HepG2 (cell line): ENCODE results near the gene PUM1. TPM values are rescaled to one million over a fixed set of nuclear protein-coding genes. Genes with fewer than 3 reads are reported as not detected.

Experiments
- EHMT2 ChIP-seq: fragments of 200-600 bp; sonication (generic); IDR thresholded peaks from 2 replicates; pipeline ENCODE4 v1.7.0; 2017; ENCODE audit warnings: antibody characterized with exemption, low read depth, low read length, borderline replicate concordance
- ERF ChIP-seq: IDR thresholded peaks from 2 replicates; pipeline ENCODE4 v1.6.1; 2018; ENCODE audit warnings: missing biosample characterization, missing genetic modification reagents
- POLR2A ChIP-seq, 2 experiments: IDR thresholded peaks; 2 replicates each; pipeline ENCODE4 v1.6.1; 2011; ENCODE audit warnings: low read depth in 2 of 2, low read length in 2 of 2, mild to moderate bottlenecking in 1 of 2, moderate library complexity in 1 of 2; ENCODE audit not compliant: insufficient read depth in 1 of 2
- TBX3 ChIP-seq: fragments of 450-650 bp; IDR thresholded peaks from 2 replicates; pipeline ENCODE4 v1.6.1; 2017; ENCODE audit warnings: antibody characterized with exemption, mild to moderate bottlenecking, inconsistent platforms, borderline replicate concordance
- ZFP41 ChIP-seq: sonication (generic); formaldehyde crosslinking; IDR thresholded peaks from 2 replicates; pipeline ENCODE4 v1.4.0; 2020; ENCODE audit warnings: mild to moderate bottlenecking, missing genetic modification reagents, borderline replicate concordance
- ZNF354B ChIP-seq: sonication (generic); formaldehyde crosslinking; IDR thresholded peaks from 2 replicates; pipeline ENCODE4 v1.8.0; 2022; ENCODE audit warnings: mild to moderate bottlenecking, missing genetic modification reagents
- ZNF431 ChIP-seq: sonication (generic); formaldehyde crosslinking; IDR thresholded peaks from 2 replicates; pipeline ENCODE4 v1.9.0; 2022; ENCODE audit warnings: missing genetic modification reagents, low read depth, mild to moderate bottlenecking, borderline replicate concordance
- polyA plus RNA-seq, 8 experiments: library from polyadenylated mRNA; depleted of rRNA in 3 of 8; stranded (reverse) in 7 of 8; unstranded in 1 of 8; fragments of >200 nt; fragmentation: Illumina TruSeq in 4 of 8; extraction: Trizol in 4 of 8; gene quantifications; 2 replicates each; pipeline versions ENCODE4 v1.2.1 to v1.2.3, GENCODE V29; 2011 to 2016; ENCODE audit warnings: low read depth in 4 of 8, missing spikeins in 1 of 8, mixed read lengths in 1 of 8; ENCODE audit not compliant: insufficient read depth in 1 of 8
- total RNA-seq, 5 experiments: library from RNA; depleted of rRNA; stranded (reverse); fragments of >200 nt; fragmentation: Illumina TruSeq; extraction: Trizol; gene quantifications; 2 replicates each; pipeline ENCODE4 v1.2.3, GENCODE V29; 2016; ENCODE audit warnings: low read depth in 1 of 5
- TF ChIP-seq, protein P1 (sequence below): sonication (generic); formaldehyde crosslinking; IDR thresholded peaks from 2 replicates; pipeline ENCODE4 v1.8.0; 2022; ENCODE audit warnings: missing genetic modification reagents, mild to moderate bottlenecking, moderate library complexity, borderline replicate concordance
- TF ChIP-seq, protein P2 (sequence below): IDR thresholded peaks from 2 replicates; pipeline ENCODE4 v1.6.1; 2016; ENCODE audit warnings: low read depth, missing genetic modification reagents, missing compliant biosample characterization
- TF ChIP-seq, protein P3 (sequence below): IDR thresholded peaks from 2 replicates; pipeline ENCODE4 v1.6.1; 2016; ENCODE audit warnings: missing genetic modification reagents, missing compliant biosample characterization

PUM1 gene
- total and polyA plus RNA-seq, 2 of the 13 experiments (the other 11 are each of a cell fraction or from before 2014, with no cell fraction given) = 64.7 to 91.0 TPM

DNA sequence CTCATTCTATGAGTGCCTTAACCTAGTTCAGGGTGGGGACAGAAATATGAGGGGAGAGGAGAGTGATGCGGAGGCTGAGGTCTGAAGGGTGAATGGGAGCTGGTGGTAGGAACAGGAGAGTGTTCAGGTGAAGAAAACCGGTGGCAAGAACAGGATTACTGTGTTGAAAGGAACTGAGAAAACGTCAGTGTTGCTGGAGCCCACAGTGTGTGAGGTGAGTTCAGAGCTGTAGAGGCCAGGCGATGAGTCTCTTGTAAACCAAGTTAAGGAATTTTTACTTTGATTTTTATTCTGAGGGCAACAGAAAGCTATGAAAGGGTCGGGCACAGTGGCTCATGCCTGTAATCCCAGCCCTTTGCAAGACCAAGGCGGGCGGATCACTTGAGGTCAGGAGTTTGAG, 45.3 kb upstream of the PUM1 start (continued):
- TF ChIP-seq, protein P1, sequence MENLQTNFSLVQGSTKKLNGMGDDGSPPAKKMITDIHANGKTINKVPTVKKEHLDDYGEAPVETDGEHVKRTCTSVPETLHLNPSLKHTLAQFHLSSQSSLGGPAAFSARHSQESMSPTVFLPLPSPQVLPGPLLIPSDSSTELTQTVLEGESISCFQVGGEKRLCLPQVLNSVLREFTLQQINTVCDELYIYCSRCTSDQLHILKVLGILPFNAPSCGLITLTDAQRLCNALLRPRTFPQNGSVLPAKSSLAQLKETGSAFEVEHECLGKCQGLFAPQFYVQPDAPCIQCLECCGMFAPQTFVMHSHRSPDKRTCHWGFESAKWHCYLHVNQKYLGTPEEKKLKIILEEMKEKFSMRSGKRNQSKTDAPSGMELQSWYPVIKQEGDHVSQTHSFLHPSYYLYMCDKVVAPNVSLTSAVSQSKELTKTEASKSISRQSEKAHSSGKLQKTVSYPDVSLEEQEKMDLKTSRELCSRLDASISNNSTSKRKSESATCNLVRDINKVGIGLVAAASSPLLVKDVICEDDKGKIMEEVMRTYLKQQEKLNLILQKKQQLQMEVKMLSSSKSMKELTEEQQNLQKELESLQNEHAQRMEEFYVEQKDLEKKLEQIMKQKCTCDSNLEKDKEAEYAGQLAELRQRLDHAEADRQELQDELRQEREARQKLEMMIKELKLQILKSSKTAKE (CRISPR knock-in tag) = no peak
- TF ChIP-seq ZNF431 (CRISPR knock-in tag) = no peak
- TF ChIP-seq, protein P2, sequence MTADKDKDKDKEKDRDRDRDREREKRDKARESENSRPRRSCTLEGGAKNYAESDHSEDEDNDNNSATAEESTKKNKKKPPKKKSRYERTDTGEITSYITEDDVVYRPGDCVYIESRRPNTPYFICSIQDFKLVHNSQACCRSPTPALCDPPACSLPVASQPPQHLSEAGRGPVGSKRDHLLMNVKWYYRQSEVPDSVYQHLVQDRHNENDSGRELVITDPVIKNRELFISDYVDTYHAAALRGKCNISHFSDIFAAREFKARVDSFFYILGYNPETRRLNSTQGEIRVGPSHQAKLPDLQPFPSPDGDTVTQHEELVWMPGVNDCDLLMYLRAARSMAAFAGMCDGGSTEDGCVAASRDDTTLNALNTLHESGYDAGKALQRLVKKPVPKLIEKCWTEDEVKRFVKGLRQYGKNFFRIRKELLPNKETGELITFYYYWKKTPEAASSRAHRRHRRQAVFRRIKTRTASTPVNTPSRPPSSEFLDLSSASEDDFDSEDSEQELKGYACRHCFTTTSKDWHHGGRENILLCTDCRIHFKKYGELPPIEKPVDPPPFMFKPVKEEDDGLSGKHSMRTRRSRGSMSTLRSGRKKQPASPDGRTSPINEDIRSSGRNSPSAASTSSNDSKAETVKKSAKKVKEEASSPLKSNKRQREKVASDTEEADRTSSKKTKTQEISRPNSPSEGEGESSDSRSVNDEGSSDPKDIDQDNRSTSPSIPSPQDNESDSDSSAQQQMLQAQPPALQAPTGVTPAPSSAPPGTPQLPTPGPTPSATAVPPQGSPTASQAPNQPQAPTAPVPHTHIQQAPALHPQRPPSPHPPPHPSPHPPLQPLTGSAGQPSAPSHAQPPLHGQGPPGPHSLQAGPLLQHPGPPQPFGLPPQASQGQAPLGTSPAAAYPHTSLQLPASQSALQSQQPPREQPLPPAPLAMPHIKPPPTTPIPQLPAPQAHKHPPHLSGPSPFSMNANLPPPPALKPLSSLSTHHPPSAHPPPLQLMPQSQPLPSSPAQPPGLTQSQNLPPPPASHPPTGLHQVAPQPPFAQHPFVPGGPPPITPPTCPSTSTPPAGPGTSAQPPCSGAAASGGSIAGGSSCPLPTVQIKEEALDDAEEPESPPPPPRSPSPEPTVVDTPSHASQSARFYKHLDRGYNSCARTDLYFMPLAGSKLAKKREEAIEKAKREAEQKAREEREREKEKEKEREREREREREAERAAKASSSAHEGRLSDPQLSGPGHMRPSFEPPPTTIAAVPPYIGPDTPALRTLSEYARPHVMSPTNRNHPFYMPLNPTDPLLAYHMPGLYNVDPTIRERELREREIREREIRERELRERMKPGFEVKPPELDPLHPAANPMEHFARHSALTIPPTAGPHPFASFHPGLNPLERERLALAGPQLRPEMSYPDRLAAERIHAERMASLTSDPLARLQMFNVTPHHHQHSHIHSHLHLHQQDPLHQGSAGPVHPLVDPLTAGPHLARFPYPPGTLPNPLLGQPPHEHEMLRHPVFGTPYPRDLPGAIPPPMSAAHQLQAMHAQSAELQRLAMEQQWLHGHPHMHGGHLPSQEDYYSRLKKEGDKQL (CRISPR knock-in tag) = no peak
- no peak for TF ChIP-seq ZFP41 (CRISPR knock-in tag)
- TF ChIP-seq, protein P3, sequence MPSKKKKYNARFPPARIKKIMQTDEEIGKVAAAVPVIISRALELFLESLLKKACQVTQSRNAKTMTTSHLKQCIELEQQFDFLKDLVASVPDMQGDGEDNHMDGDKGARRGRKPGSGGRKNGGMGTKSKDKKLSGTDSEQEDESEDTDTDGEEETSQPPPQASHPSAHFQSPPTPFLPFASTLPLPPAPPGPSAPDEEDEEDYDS (CRISPR knock-in tag) = no peak
- no peak for TF ChIP-seq EHMT2
- no peak for TF ChIP-seq ERF (CRISPR knock-in tag)
- no peak for TF ChIP-seq ZNF354B
- TF ChIP-seq TBX3 = no peak
- no peak for TF ChIP-seq POLR2A (IDR thresholded peaks at IDR 0.05; ENCODE audit: insufficient read depth in 1 of 2, low read depth in 2 of 2, low read length in 2 of 2)
